Coronary artery (tissue), 2 donors: Measurements from ENCODE around the gene APOBEC2.
"Not testable (repeated sequence)": the region's sequence is repeated elsewhere in the genome, so short reads cannot be mapped to it uniquely, and the experiment has no call there.

Source experiments
- DNase-seq: peaks from one replicate; pipeline ENCODE4 v3.0.0-alpha.2; 2017; ENCODE audit warnings: low spot score
- H3K27ac ChIP-seq, 2 donors: fragments of 200-600 bp; sonication (generic); one replicate each; pipeline ENCODE4 v1.5.1; 2016 to 2019
- H3K4me3 ChIP-seq: fragments of 200-600 bp; sonication (generic); 2 replicates; pipeline ENCODE4 v1.5.1; 2016; ENCODE audit warnings: mild to moderate bottlenecking, moderate library complexity
- CTCF ChIP-seq: fragments of 200-600 bp; sonication (generic); IDR thresholded peaks from one replicate; pipeline ENCODE4 v1.5.1; 2019; ENCODE audit warnings: antibody characterized with exemption

The APOBEC2 gene

GRCh38 chr6:41014780-41015179, 38.2 kb upstream of the APOBEC2 start:
- Histone ChIP-seq H3K4me3 (no peak overlapping the region), H3K27ac (no peak overlapping the region)
- no peak for DNase-seq
- TF ChIP-seq CTCF, result no peak

- not testable (repeated sequence) for H3K27ac ChIP-seq, H3K4me3 ChIP-seq, DNase-seq
Measured at GRCh38 chr6:41015860-41016259, 37.1 kb upstream of the APOBEC2 start.

GRCh38 chr6:41017663-41018062, 35.3 kb upstream of the APOBEC2 start:
- no peak for DNase-seq
- Histone ChIP-seq H3K4me3 (no peak overlapping the region), H3K27ac (no peak overlapping the region)
- no peak for TF ChIP-seq CTCF

GRCh38 chr6:41021832-41022231, 31.2 kb upstream of the APOBEC2 start:
- no peak overlapping the region for H3K27ac ChIP-seq
- H3K4me3 ChIP-seq, result no peak overlapping the region
- no peak for DNase-seq
- TF ChIP-seq CTCF, result no peak

- H3K27ac ChIP-seq, result no peak overlapping the region
- no peak for TF ChIP-seq CTCF
- no peak for DNase-seq
- no peak overlapping the region for H3K4me3 ChIP-seq
Measured at GRCh38 chr6:41022294-41022693, 30.7 kb upstream of the APOBEC2 start.

- no peak overlapping the region for H3K4me3 ChIP-seq
- no peak for DNase-seq
- no peak for TF ChIP-seq CTCF
- no peak overlapping the region for H3K27ac ChIP-seq
Measured at GRCh38 chr6:41023114-41023513, 29.9 kb upstream of the APOBEC2 start.

GRCh38 chr6:41025966-41026530, 27.0 kb upstream of the APOBEC2 start:
- Histone ChIP-seq H3K4me3 (no peak overlapping the region), H3K27ac (no peak overlapping the region)
- no peak for DNase-seq
- TF ChIP-seq CTCF, result no peak

GRCh38 chr6:41027241-41027640, 25.8 kb upstream of the APOBEC2 start:
- Histone ChIP-seq H3K27ac (peak overlapping the region in 1 of 2 donors; percentile 8), H3K4me3 (peak overlapping the region; percentile 68)
- TF ChIP-seq CTCF, result no peak
- DNase-seq, result no peak
